Endothelial cell of umbilical vein (primary cell): ENCODE data around the gene ZNF254. TPM values are rescaled to one million over a fixed set of nuclear protein-coding genes. Genes with fewer than 3 reads are reported as not detected.

Source experiments
- BruUV-seq: library from RNA; stranded (reverse); fragments of 400-500 nt; replicated peaks from 2 replicates; lab custom pipeline; 2021; lab: Mats Ljungman, UMichigan
- CTCF ChIA-PET: fragments of 300-600, 350-600 bp; sonication (Branson Sonifier 250); formaldehyde crosslinking; loops from one replicate; lab custom pipeline; 2021; ENCODE audit warnings: antibody characterized with exemption, inconsistent platforms; lab: Charles Lee
- POLR2A ChIA-PET: fragments of 300-600, 350-600 bp; sonication (Branson Sonifier 250); formaldehyde crosslinking; loops from one replicate; lab custom pipeline; 2021; ENCODE audit warnings: antibody characterized with exemption, inconsistent platforms; lab: Charles Lee
- DNase-seq: peaks from one replicate; pipeline ENCODE4 v3.0.0-alpha.2; 2011; ENCODE audit warnings: low read depth, low spot score
- FAIRE-seq: peaks from 2 replicates; lab custom pipeline; 2011; peaks lifted over from hg19 to GRCh38; lab: Jason Lieb, UNC
- H2AFZ ChIP-seq: 2 replicates; pipeline ENCODE4 v1.6.0; 2012; ENCODE audit warnings: low read depth, low read length, control low read depth, inconsistent platforms
- H3K27ac ChIP-seq: 2 replicates; pipeline ENCODE4 v1.5.1; 2011; ENCODE audit warnings: low read depth, mild to moderate bottlenecking, control low read depth, low read length, moderate library complexity; ENCODE audit not compliant: insufficient read depth
- H3K27me3 ChIP-seq, 2 experiments: 2 replicates each; pipeline versions ENCODE4 v1.6.0 to v1.6.1; 2011; ENCODE audit warnings: low read length in 2 of 2, mixed read lengths in 1 of 2; ENCODE audit not compliant: control insufficient read depth in 2 of 2, insufficient read depth in 2 of 2
- H3K36me3 ChIP-seq, 2 experiments: 2 replicates in 1 of 2; 3 replicates in 1 of 2; pipeline ENCODE4 v1.5.1; 2011; ENCODE audit warnings: low read length in 2 of 2, mild to moderate bottlenecking in 1 of 2, moderate library complexity in 1 of 2; ENCODE audit not compliant: control insufficient read depth in 2 of 2, insufficient read depth in 2 of 2; ENCODE audit errors: extremely low read depth in 1 of 2
- H3K4me1 ChIP-seq: 3 replicates; pipeline ENCODE4 v1.5.1; 2011; ENCODE audit warnings: mild to moderate bottlenecking, low read length; ENCODE audit not compliant: control insufficient read depth, insufficient read depth; ENCODE audit errors: extremely low read depth
- H3K4me2 ChIP-seq: 2 replicates; pipeline ENCODE4 v1.6.1; 2011; ENCODE audit warnings: low read length, control low read depth, mixed read lengths; ENCODE audit not compliant: insufficient read depth
- H3K4me3 ChIP-seq, 3 experiments: fragments of 200-600 bp in 1 of 3; sonication (generic), shearing (Covaris generic) in 1 of 3; replicated peaks in 1 of 3; 2 replicates each; pipeline ENCODE4 v1.5.1; 2011 to 2016; ENCODE audit warnings: control low read depth in 3 of 3, low read length in 3 of 3, mild to moderate bottlenecking in 2 of 3, inconsistent platforms in 1 of 3, low read depth in 1 of 3, moderate library complexity in 1 of 3; ENCODE audit not compliant: insufficient read depth in 1 of 3
- H3K79me2 ChIP-seq: 2 replicates; pipeline ENCODE4 v1.6.0; 2012; ENCODE audit warnings: low read length, inconsistent platforms; ENCODE audit not compliant: control insufficient read depth, insufficient read depth
- H3K9ac ChIP-seq: replicated peaks from 2 replicates; pipeline ENCODE3; 2011; ENCODE audit warnings: low read length, control low read depth; ENCODE audit not compliant: insufficient read depth; ENCODE audit errors: extremely low read depth
- H3K9me1 ChIP-seq: replicated peaks from 3 replicates; pipeline ENCODE4 v1.6.0; 2011; ENCODE audit warnings: mild to moderate bottlenecking, low read length; ENCODE audit not compliant: control insufficient read depth, insufficient read depth; ENCODE audit errors: extremely low read depth
- H3K9me3 ChIP-seq: replicated peaks from 2 replicates; pipeline ENCODE4 v1.5.1; 2012; ENCODE audit warnings: low read length, inconsistent platforms; ENCODE audit not compliant: control insufficient read depth, insufficient read depth
- H4K20me1 ChIP-seq: replicated peaks from 2 replicates; pipeline ENCODE3; 2011; ENCODE audit warnings: mild to moderate bottlenecking, low read length; ENCODE audit not compliant: control insufficient read depth, insufficient read depth; ENCODE audit errors: extremely low read depth
- CTCF ChIP-seq, 2 donors: IDR thresholded peaks; 1 replicate in 1 of 2; 2 replicates in 1 of 2; pipeline ENCODE4 v1.5.1; 2011; ENCODE audit warnings: low read length in 2 of 2, mild to moderate bottlenecking in 2 of 2, moderate library complexity in 2 of 2, control low read depth in 1 of 2, inconsistent platforms in 1 of 2, low read depth in 1 of 2; ENCODE audit not compliant: insufficient read depth in 1 of 2; ENCODE audit errors: extremely low read depth in 1 of 2
- EZH2 ChIP-seq: IDR thresholded peaks from 2 replicates; pipeline ENCODE4 v1.6.1; 2012; ENCODE audit warnings: borderline replicate concordance, low read depth, mild to moderate bottlenecking, moderate library complexity, low read length, inconsistent platforms; ENCODE audit not compliant: severe bottlenecking
- FOS ChIP-seq: IDR thresholded peaks from 2 replicates; pipeline ENCODE4 v1.6.1; 2011; ENCODE audit warnings: mild to moderate bottlenecking, low read length, moderate library complexity, borderline replicate concordance; ENCODE audit not compliant: insufficient read depth
- GATA2 ChIP-seq: IDR thresholded peaks from 2 replicates; pipeline ENCODE4 v1.7.0; 2011; ENCODE audit warnings: low read depth, mild to moderate bottlenecking, moderate library complexity, mixed read lengths, low read length; ENCODE audit not compliant: insufficient read length, insufficient read depth
- JUN ChIP-seq: IDR thresholded peaks from 2 replicates; pipeline ENCODE4 v1.6.1; 2011; ENCODE audit warnings: borderline replicate concordance, low read depth; ENCODE audit not compliant: insufficient read length, insufficient read depth
- MYC ChIP-seq: IDR thresholded peaks from one replicate; pipeline ENCODE4 v1.6.1; 2011; ENCODE audit warnings: mild to moderate bottlenecking, low read depth, low read length
- POLR2A ChIP-seq: IDR thresholded peaks from 2 replicates; pipeline ENCODE4 v1.6.1; 2012; ENCODE audit warnings: low read depth, mild to moderate bottlenecking, control low read depth, low read length
- POLR2AphosphoS5 ChIP-seq: IDR thresholded peaks from 2 replicates; pipeline ENCODE4 v1.6.1; 2012; ENCODE audit warnings: low read depth, mild to moderate bottlenecking, control low read depth, low read length, moderate library complexity; ENCODE audit not compliant: insufficient read depth
- dilution Hi-C: fragments of 300-500 bp; cut with MboI; formaldehyde crosslinking; loops from one replicate; pipeline ENCODE4 v1.15.0; 2019; ENCODE audit warnings: low sequenced_read_pairs; ENCODE audit not compliant: extremely low pct_ligation_motif_present
- intact Hi-C: fragments of 100-400 bp; cut with micrococcal nuclease; formaldehyde crosslinking; loops from one replicate; pipeline ENCODE4 v1.10.0; 2022
- polyA plus RNA-seq, 4 experiments: library from polyadenylated mRNA; depleted of rRNA in 3 of 4; stranded (reverse) in 3 of 4; unstranded in 1 of 4; fragments of >200 nt; gene quantifications; 2 replicates each; pipeline versions ENCODE4 v1.2.1 to v1.2.3, GENCODE V29; 2011 to 2012; ENCODE audit warnings: missing spikeins in 1 of 4
- total RNA-seq: library from RNA; stranded (reverse); gene quantifications from 2 replicates; pipeline ENCODE4 v1.2.3, GENCODE V29; 2021
- TF ChIP-seq, protein P1 (sequence below): IDR thresholded peaks from 2 replicates; pipeline ENCODE4 v1.6.1; 2011; ENCODE audit not compliant: insufficient read depth, insufficient read length

Gene ZNF254
- total and polyA plus RNA-seq, 2 donors (not counting 3 experiments of a cell fraction or from before 2014, with no cell fraction given): 4.9 to 16.0 TPM

DNA sequence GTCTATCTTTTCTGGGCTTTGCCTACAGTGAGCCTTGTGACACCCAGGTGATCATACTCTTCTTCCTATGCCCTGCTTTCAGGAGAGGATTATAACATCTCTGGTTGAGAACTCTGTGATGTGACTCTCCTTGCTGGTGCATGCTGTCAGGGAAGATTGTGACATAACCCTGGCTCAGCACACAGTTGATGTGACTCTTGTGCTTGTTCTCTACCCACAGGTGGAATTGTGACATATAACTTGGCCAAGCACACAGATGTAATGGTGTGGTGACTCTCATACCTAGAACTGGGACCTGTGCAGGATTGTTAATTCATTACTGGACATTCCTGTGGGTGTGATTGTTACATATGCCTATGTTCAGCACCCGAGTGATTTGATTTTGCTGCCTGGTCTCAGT lies 21.7 kb upstream of the ZNF254 start:
- no peak overlapping the region for H3K27ac ChIP-seq
- H3K4me1 ChIP-seq: no peaks in the 10 kb centered on the region
- FAIRE-seq (no peak), DNase-seq (no peak)
- H3K9ac ChIP-seq: no peak overlapping the region
- H4K20me1 ChIP-seq: no peaks in the 10 kb centered on the region
- CTCF ChIA-PET: no interaction called here
- H3K79me2 ChIP-seq: no peaks in the 10 kb centered on the region
- H2AFZ ChIP-seq: no peak overlapping the region
- no peaks in the 10 kb centered on the region for H3K9me3 ChIP-seq
- no peaks in the 10 kb centered on the region for H3K27me3 ChIP-seq
- TF ChIP-seq POLR2AphosphoS5: no peak
- TF ChIP-seq EZH2: no peak
- TF ChIP-seq, protein P1, sequence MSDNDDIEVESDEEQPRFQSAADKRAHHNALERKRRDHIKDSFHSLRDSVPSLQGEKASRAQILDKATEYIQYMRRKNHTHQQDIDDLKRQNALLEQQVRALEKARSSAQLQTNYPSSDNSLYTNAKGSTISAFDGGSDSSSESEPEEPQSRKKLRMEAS: no peak
- TF ChIP-seq POLR2A: no peak
- no peak for TF ChIP-seq JUN
- no peak for TF ChIP-seq CTCF (IDR thresholded peaks at IDR 0.05; ENCODE audit: extremely low read depth in 1 of 2, insufficient read depth in 1 of 2, low read depth in 1 of 2, low read length in 2 of 2)
- no peak for TF ChIP-seq GATA2
- TF ChIP-seq FOS: no peak
- no peak for TF ChIP-seq MYC
- BruUV-seq: no TSS peak
- H3K9me1 ChIP-seq: no peaks in the 10 kb centered on the region
- intact Hi-C loops (no loop called here), dilution Hi-C loops (no loop called here)
- no peak overlapping the region for H3K4me3 ChIP-seq
- H3K36me3 ChIP-seq: peaks cover 2 to 10% of the 10 kb centered on the region in 2 experiments
- POLR2A ChIA-PET: no interaction called here
- H3K4me2 ChIP-seq: no peak overlapping the region
